Mesenchymal stem cell (in vitro differentiated cells and primary cell): ENCODE results near the gene CDH2.

Experiments
- DNase-seq: peaks from one replicate; pipeline ENCODE4 v3.0.0-alpha.2; 2013
- H2AFZ ChIP-seq: one replicate; pipeline ENCODE4 v1.6.1; 2013; ENCODE audit warnings: low read depth, mild to moderate bottlenecking, control low read depth, inconsistent platforms, low read length, moderate library complexity
- H2AK5ac ChIP-seq: 2 replicates; pipeline ENCODE4 v1.6.1; 2013; ENCODE audit warnings: low read length, moderate library complexity, mild to moderate bottlenecking, inconsistent platforms; ENCODE audit not compliant: severe bottlenecking
- H2BK120ac ChIP-seq: one replicate; pipeline ENCODE4 v1.6.1; 2013; ENCODE audit warnings: low read depth, mild to moderate bottlenecking, inconsistent platforms, low read length, moderate library complexity
- H2BK12ac ChIP-seq, 2 experiments: one replicate each; pipeline ENCODE4 v1.6.1; 2013; ENCODE audit warnings: inconsistent platforms in 2 of 2, low read length in 2 of 2, mild to moderate bottlenecking in 2 of 2, moderate library complexity in 2 of 2, control low read depth in 1 of 2
- H2BK15ac ChIP-seq: one replicate; pipeline ENCODE4 v1.6.1; 2013; ENCODE audit warnings: mild to moderate bottlenecking, low read depth, inconsistent platforms; ENCODE audit not compliant: poor library complexity, severe bottlenecking
- H2BK5ac ChIP-seq: 2 replicates; pipeline ENCODE4 v1.6.1; 2013; ENCODE audit warnings: low read depth, mild to moderate bottlenecking, low read length, control low read depth, inconsistent platforms; ENCODE audit not compliant: poor library complexity, severe bottlenecking
- H3K14ac ChIP-seq, 2 experiments: one replicate each; pipeline ENCODE4 v1.6.1; 2013; ENCODE audit warnings: inconsistent platforms in 2 of 2, low read length in 2 of 2, control low read depth in 1 of 2, mild to moderate bottlenecking in 1 of 2, moderate library complexity in 1 of 2
- H3K18ac ChIP-seq, 2 experiments: one replicate each; pipeline ENCODE4 v1.6.1; 2013; ENCODE audit warnings: inconsistent platforms in 2 of 2, low read length in 2 of 2, control low read depth in 1 of 2, low read depth in 1 of 2, mild to moderate bottlenecking in 1 of 2
- H3K23ac ChIP-seq, 2 experiments: one replicate each; pipeline ENCODE4 v1.6.1; 2013; ENCODE audit warnings: inconsistent platforms in 2 of 2, low read length in 2 of 2, mild to moderate bottlenecking in 2 of 2, moderate library complexity in 2 of 2, control low read depth in 1 of 2
- H3K27ac ChIP-seq: 2 replicates; pipeline ENCODE4 v1.5.1; 2013; ENCODE audit warnings: mild to moderate bottlenecking, moderate library complexity, low read length, control low read depth, inconsistent platforms; ENCODE audit not compliant: poor library complexity, severe bottlenecking
- H3K27me3 ChIP-seq, 2 experiments: 2 replicates each; pipeline versions ENCODE4 v1.6.1 to v1.7.0; 2013; ENCODE audit warnings: low read length in 2 of 2, mild to moderate bottlenecking in 2 of 2, moderate library complexity in 2 of 2, control low read depth in 1 of 2, inconsistent platforms in 1 of 2; ENCODE audit not compliant: control insufficient read depth in 1 of 2, insufficient read depth in 1 of 2
- H3K36me3 ChIP-seq, 2 experiments: 2 replicates each; pipeline versions ENCODE4 v1.6.1 to v1.7.0; 2013; ENCODE audit warnings: low read length in 2 of 2, control low read depth in 1 of 2, inconsistent platforms in 1 of 2, low read depth in 1 of 2, mild to moderate bottlenecking in 1 of 2; ENCODE audit not compliant: insufficient read depth in 2 of 2, control insufficient read depth in 1 of 2
- H3K4ac ChIP-seq, 2 experiments: one replicate each; pipeline ENCODE4 v1.6.1; 2013; ENCODE audit warnings: inconsistent platforms in 2 of 2, low read length in 2 of 2, mild to moderate bottlenecking in 2 of 2, moderate library complexity in 2 of 2, control low read depth in 1 of 2, low read depth in 1 of 2
- H3K4me1 ChIP-seq: 2 replicates; pipeline ENCODE4 v1.6.1; 2013; ENCODE audit warnings: low read depth, low read length, control low read depth; ENCODE audit not compliant: control insufficient read depth, insufficient read depth
- H3K4me2 ChIP-seq: 2 replicates; pipeline ENCODE4 v1.6.1; 2013; ENCODE audit warnings: low read length, mild to moderate bottlenecking, inconsistent platforms; ENCODE audit not compliant: poor library complexity, severe bottlenecking
- H3K4me3 ChIP-seq, 2 experiments: 2 replicates each; pipeline versions ENCODE4 v1.5.1 to v1.7.0; 2013; ENCODE audit warnings: low read length in 2 of 2, mild to moderate bottlenecking in 2 of 2, control low read depth in 1 of 2, low read depth in 1 of 2; ENCODE audit not compliant: insufficient read depth in 1 of 2
- H3K79me1 ChIP-seq: replicated peaks from 2 replicates; pipeline ENCODE4 v1.6.1; 2013; ENCODE audit warnings: mild to moderate bottlenecking, control low read depth, low read length, inconsistent platforms; ENCODE audit not compliant: poor library complexity, severe bottlenecking
- H3K9ac ChIP-seq: 2 replicates; pipeline ENCODE4 v1.7.0; 2013; ENCODE audit warnings: mild to moderate bottlenecking, low read length, moderate library complexity
- H3K9me3 ChIP-seq: 2 replicates; pipeline ENCODE4 v1.7.0; 2013; ENCODE audit warnings: mild to moderate bottlenecking, low read length; ENCODE audit not compliant: control insufficient read depth
- H4K8ac ChIP-seq: one replicate; pipeline ENCODE4 v1.6.1; 2013; ENCODE audit warnings: inconsistent platforms, mild to moderate bottlenecking, low read length, moderate library complexity
- H4K91ac ChIP-seq: one replicate; pipeline ENCODE4 v1.6.1; 2013; ENCODE audit warnings: mild to moderate bottlenecking, low read length, inconsistent platforms
- WGBS: methylation state at CpG from one replicate; pipeline ENCODE4 v1.1.7; 2013; ENCODE audit warnings: mixed read lengths; 5-methylcytosine and 5-hydroxymethylcytosine counted together

Gene CDH2

GRCh38 chr18:27901424-27902226 lies 275.3 kb downstream of the CDH2 start:
- Histone ChIP-seq H2BK15ac (no peak overlapping the region), H3K9me3 (peaks cover 5% of the 10 kb centered on the region), H3K23ac (no peak overlapping the region), H3K27me3 (no peaks in the 10 kb centered on the region), H3K4me2 (no peak overlapping the region), H3K36me3 (no peaks in the 10 kb centered on the region), H3K27ac (no peak overlapping the region), H2BK5ac (no peak overlapping the region), H2BK12ac (no peak overlapping the region), H3K4ac (no peak overlapping the region), H3K9ac (no peak overlapping the region), H2AFZ (no peak overlapping the region), H2AK5ac (no peak overlapping the region), H3K4me3 (no peak overlapping the region), H3K18ac (no peak overlapping the region), H2BK120ac (no peak overlapping the region), H3K79me1 (no peaks in the 10 kb centered on the region), H4K8ac (no peak overlapping the region), H3K4me1 (no peaks in the 10 kb centered on the region), H3K14ac (no peak overlapping the region), H4K91ac (no peak overlapping the region)
- DNase-seq: no peak
- 92% methylated on average over 4 of the region's 4 CpGs for WGBS
